ENCODE measurements around the gene RAB7A. TPM values are rescaled to one million over a fixed set of nuclear protein-coding genes. Genes with fewer than 3 reads are reported as not detected.
A peak's percentile ranks its signal among the peaks of the same experiment; 100 is the strongest.

The RAB7A gene
- total RNA-seq, 1 experiment from 2014 or later: 491 TPM

GRCh38 chr3:128803307-128803706 lies 77.3 kb downstream of the RAB7A start:
- Mint-ChIP-seq H3K4me1 (ENCODE audit: low read depth, unreplicated experiment) (peaks cover 67% of the 10 kb centered on the region), H3K9me3 (ENCODE audit: low read depth, unreplicated experiment) (no peaks in the 10 kb centered on the region), H3K36me3 (ENCODE audit: insufficient read depth, unreplicated experiment) (peaks cover 78% of the 10 kb centered on the region), H3K27ac (ENCODE audit: unreplicated experiment) (peak overlapping the region; percentile 41), H3K27me3 (ENCODE audit: unreplicated experiment) (no peaks in the 10 kb centered on the region), H3K4me3 (ENCODE audit: low read depth, unreplicated experiment) (peak overlapping the region; percentile 53)
- intact Hi-C loops (cut with micrococcal nuclease; ENCODE audit: unreplicated experiment): no loop called here
- DNase-seq: no peak
- no peak for TF ChIP-seq CTCF (IDR thresholded peaks at IDR 0.05; ENCODE audit: unreplicated experiment)
- CTCF ChIA-PET: interaction anchor here (0.7 kb wide), 1 partner anchor 23 kb away, joined by 4 read pairs; no protein-coding TSS in a partner anchor
- BruUV-seq (replicated peaks): no TSS peak

GRCh38 chr3:128804017-128804810 lies 78.2 kb downstream of the RAB7A start:
- H3K27ac Mint-ChIP-seq (ENCODE audit: unreplicated experiment): peak overlapping the region; percentile 41
- no peak for DNase-seq

DNA sequence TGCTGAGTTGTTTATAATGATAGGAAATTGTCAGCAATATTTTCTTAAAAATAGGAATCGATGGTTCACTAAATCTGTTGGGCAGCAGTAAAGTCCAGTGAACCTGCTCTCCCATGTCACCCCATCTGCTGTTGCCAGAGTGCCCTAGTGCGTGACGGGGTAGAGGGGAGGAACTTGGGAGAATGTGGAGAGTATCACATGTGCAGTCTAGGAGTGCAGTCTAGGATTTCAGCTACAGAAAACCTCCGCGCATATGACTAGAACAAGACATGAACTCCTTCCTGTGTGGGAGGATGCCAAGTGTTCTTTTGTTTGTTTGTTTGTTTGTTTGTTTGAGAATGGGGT lies 78.8 kb downstream of the RAB7A start:
- Mint-ChIP-seq H3K27me3 (ENCODE audit: unreplicated experiment) (no peaks in the 10 kb centered on the region), H3K4me1 (ENCODE audit: low read depth, unreplicated experiment) (peaks cover 80% of the 10 kb centered on the region), H3K9me3 (ENCODE audit: low read depth, unreplicated experiment) (no peaks in the 10 kb centered on the region), H3K4me3 (ENCODE audit: low read depth, unreplicated experiment) (no peak overlapping the region), H3K36me3 (ENCODE audit: insufficient read depth, unreplicated experiment) (peaks cover 77% of the 10 kb centered on the region), H3K27ac (ENCODE audit: unreplicated experiment) (peak overlapping the region; percentile 41)
- no peak for TF ChIP-seq CTCF (IDR thresholded peaks at IDR 0.05; ENCODE audit: unreplicated experiment)
- no TSS peak for BruUV-seq (replicated peaks)
- intact Hi-C loops (cut with micrococcal nuclease; ENCODE audit: unreplicated experiment): no loop called here
- CTCF ChIA-PET: interaction anchor here (1.3 kb wide), 1 partner anchor 124 kb away, joined by 7 read pairs; no protein-coding TSS in a partner anchor
- DNase-seq: no peak

More at GRCh38 chr3:128804017-128804810, 78.2 kb downstream of the RAB7A start:
- H3K36me3 Mint-ChIP-seq (ENCODE audit: insufficient read depth, unreplicated experiment): peaks cover 77% of the 10 kb centered on the region
- H3K9me3 Mint-ChIP-seq (ENCODE audit: low read depth, unreplicated experiment): no peaks in the 10 kb centered on the region
- no peak for TF ChIP-seq CTCF (IDR thresholded peaks at IDR 0.05; ENCODE audit: unreplicated experiment)
- no peaks in the 10 kb centered on the region for H3K27me3 Mint-ChIP-seq (ENCODE audit: unreplicated experiment)
- intact Hi-C loops (cut with micrococcal nuclease; ENCODE audit: unreplicated experiment): no loop called here
- no TSS peak for BruUV-seq (replicated peaks)
- peaks cover 76% of the 10 kb centered on the region for H3K4me1 Mint-ChIP-seq (ENCODE audit: low read depth, unreplicated experiment)
- peak overlapping the region; percentile 53 for H3K4me3 Mint-ChIP-seq (ENCODE audit: low read depth, unreplicated experiment)
- CTCF ChIA-PET: interaction anchor here (0.7 to 1.3 kb wide), 2 partner anchors 24 to 124 kb away, joined by 4 to 7 read pairs; no protein-coding TSS in a partner anchor

- Mint-ChIP-seq H3K36me3 (ENCODE audit: insufficient read depth, unreplicated experiment) (peaks cover 78% of the 10 kb centered on the region), H3K27me3 (ENCODE audit: unreplicated experiment) (no peaks in the 10 kb centered on the region), H3K9me3 (ENCODE audit: low read depth, unreplicated experiment) (no peaks in the 10 kb centered on the region), H3K27ac (ENCODE audit: unreplicated experiment) (peak overlapping the region; percentile 41), H3K4me3 (ENCODE audit: low read depth, unreplicated experiment) (peak overlapping the region; percentile 15), H3K4me1 (ENCODE audit: low read depth, unreplicated experiment) (peaks cover 80% of the 10 kb centered on the region)
- CTCF ChIA-PET: no interaction called here
- no peak for TF ChIP-seq CTCF (IDR thresholded peaks at IDR 0.05; ENCODE audit: unreplicated experiment)
- no peak for DNase-seq
- no TSS peak for BruUV-seq (replicated peaks)
- intact Hi-C loops (cut with micrococcal nuclease; ENCODE audit: unreplicated experiment): no loop called here
These were observed 79.8 kb downstream of the RAB7A start for GRCh38 chr3:128805772-128806171.
